HepG2 (cell line): ENCODE measurements around the gene NDP. TPM values are rescaled to one million over a fixed set of nuclear protein-coding genes. Genes with fewer than 3 reads are reported as not detected.

Experiments used
- ATAC-seq: fragments of 200-7000 bp; cut with Tn5 transposase; 3 replicates; pipeline ENCODE4 v1.9.1; 2020; ENCODE audit warnings: mild to moderate bottlenecking, moderate library complexity
- BruUV-seq: library from RNA; stranded (reverse); fragments of 400-500 nt; replicated peaks from 2 replicates; lab custom pipeline; 2021; lab: Mats Ljungman, UMichigan
- CTCF ChIA-PET: fragments of 300-600 bp; formaldehyde crosslinking; extraction: SDS; loops from one replicate; lab custom pipeline; 2021; ENCODE audit warnings: low total read pairs, inconsistent platforms, low intra/inter-chr PET ratio; lab: Yijun Ruan, JAX
- POLR2A ChIA-PET: fragments of 350-600 bp; sonication (Branson Sonifier 250); formaldehyde crosslinking; loops from one replicate; lab custom pipeline; 2020; ENCODE audit warnings: antibody characterized with exemption, inconsistent platforms; lab: Yijun Ruan, JAX
- DNase-seq: peaks from one replicate; pipeline ENCODE4 v3.0.0-alpha.2; 2015; ENCODE audit warnings: low spot score
- FAIRE-seq: peaks from 3 replicates; lab custom pipeline; 2011; peaks lifted over from hg19 to GRCh38; lab: Jason Lieb, UNC
- H2AFZ ChIP-seq: one replicate; pipeline ENCODE4 v1.6.1; 2011; ENCODE audit warnings: low read length, inconsistent platforms
- H3K27ac ChIP-seq: fragments of 300-600 bp; 3 replicates; pipeline ENCODE4 v1.8.0; 2011; ENCODE audit warnings: mixed run types, mild to moderate bottlenecking, mixed read lengths, low read length, inconsistent platforms; ENCODE audit not compliant: insufficient read depth; ENCODE audit errors: extremely low read length
- H3K27me3 ChIP-seq, 2 experiments: fragments of 200-600 bp in 1 of 2; 2 replicates in 1 of 2; 3 replicates in 1 of 2; pipeline versions ENCODE4 v1.6.0 to v1.8.0; 2011; ENCODE audit warnings: low read length in 2 of 2, mild to moderate bottlenecking in 2 of 2, moderate library complexity in 2 of 2, inconsistent platforms in 1 of 2; ENCODE audit not compliant: insufficient read depth in 2 of 2, control insufficient read depth in 1 of 2
- H3K36me3 ChIP-seq, 2 experiments: fragments of 200-600 bp in 1 of 2; replicated peaks in 1 of 2; 2 replicates in 1 of 2; 3 replicates in 1 of 2; pipeline versions ENCODE4 v1.5.1 to v1.8.0; 2011; ENCODE audit warnings: low read length in 2 of 2, inconsistent platforms in 1 of 2; ENCODE audit not compliant: insufficient read depth in 2 of 2, control insufficient read depth in 1 of 2
- H3K4me1 ChIP-seq: 2 replicates; pipeline ENCODE4 v1.5.1; 2012; ENCODE audit warnings: low read length, inconsistent platforms; ENCODE audit not compliant: insufficient read depth
- H3K4me2 ChIP-seq: 2 replicates; pipeline ENCODE4 v1.6.0; 2011; ENCODE audit warnings: low read depth, low read length, inconsistent platforms
- H3K4me3 ChIP-seq, 3 experiments: fragments of 200-600 bp in 1 of 3; sonication (generic), shearing (Covaris generic) in 1 of 3; replicated peaks in 1 of 3; 2 replicates each; pipeline ENCODE4 v1.5.1; 2011 to 2016; ENCODE audit warnings: low read length in 3 of 3, inconsistent platforms in 2 of 3, low read depth in 2 of 3, mild to moderate bottlenecking in 2 of 3, control low read depth in 1 of 3, mixed read lengths in 1 of 3; ENCODE audit not compliant: insufficient read depth in 1 of 3
- H3K79me2 ChIP-seq: one replicate; pipeline ENCODE4 v1.6.1; 2011; ENCODE audit warnings: low read length, inconsistent platforms; ENCODE audit not compliant: insufficient read depth
- H3K9ac ChIP-seq: 2 replicates; pipeline ENCODE4 v1.6.0; 2011; ENCODE audit warnings: mild to moderate bottlenecking, low read depth, low read length, inconsistent platforms; ENCODE audit not compliant: insufficient read depth
- H3K9me3 ChIP-seq: 2 replicates; pipeline ENCODE4 v1.5.1; 2012; ENCODE audit warnings: mild to moderate bottlenecking, low read length
- H4K20me1 ChIP-seq: 2 replicates; pipeline ENCODE4 v1.6.0; 2011; ENCODE audit warnings: inconsistent platforms, mild to moderate bottlenecking, low read length, moderate library complexity; ENCODE audit not compliant: insufficient read depth
- KLF9 ChIP-seq: IDR thresholded peaks from 2 replicates; pipeline ENCODE4 v1.6.1; 2016; ENCODE audit warnings: low read depth
- SMAD3 ChIP-seq: sonication (generic); formaldehyde crosslinking; IDR thresholded peaks from 2 replicates; pipeline ENCODE4 v1.4.0; 2020; ENCODE audit warnings: missing genetic modification reagents
- STAG1 ChIP-seq: sonication (generic); formaldehyde crosslinking; IDR thresholded peaks from 2 replicates; pipeline ENCODE4 v1.4.0; 2020; ENCODE audit warnings: missing genetic modification reagents
- TEAD3 ChIP-seq: optimal IDR thresholded peaks from 2 replicates; pipeline ENCODE3; 2016; ENCODE audit warnings: borderline replicate concordance
- XRCC5 ChIP-seq: fragments of 200-400 bp; formaldehyde crosslinking; optimal IDR thresholded peaks from 2 replicates; pipeline ENCODE3; 2017; ENCODE audit warnings: mild to moderate bottlenecking, low read length
- ZEB1 ChIP-seq: IDR thresholded peaks from 2 replicates; pipeline ENCODE4 v1.6.1; 2012; ENCODE audit warnings: mild to moderate bottlenecking, low read depth, inconsistent platforms; ENCODE audit not compliant: insufficient replicate concordance
- ZNF614 ChIP-seq: IDR thresholded peaks from 2 replicates; pipeline ENCODE4 v1.6.1; 2018; ENCODE audit warnings: missing biosample characterization, missing genetic modification reagents, inconsistent platforms, borderline replicate concordance
- ZSCAN12 ChIP-seq: sonication (generic); formaldehyde crosslinking; IDR thresholded peaks from 2 replicates; pipeline ENCODE4 v1.9.0; 2021; ENCODE audit warnings: mild to moderate bottlenecking, missing genetic modification reagents
- WGBS: methylation state at CpG from one replicate; pipeline ENCODE4 v1.1.6; 2017; ENCODE audit warnings: low lambda C conversion rate; 5-methylcytosine and 5-hydroxymethylcytosine counted together
- in situ Hi-C: cut with HindIII; loops from 2 replicates; pipeline ENCODE4 v1.10.0; 2017; ENCODE audit warnings: low pct_unique_long_range_greater_than_20kb; ENCODE audit not compliant: extremely low pct_ligation_motif_present
- intact Hi-C: fragments of 100-400 bp; cut with micrococcal nuclease; formaldehyde crosslinking; loops from one replicate; pipeline ENCODE4 v1.10.0; 2022; ENCODE audit not compliant: unreplicated experiment
- polyA plus RNA-seq, 8 experiments: library from polyadenylated mRNA; depleted of rRNA in 3 of 8; stranded (reverse) in 7 of 8; unstranded in 1 of 8; fragments of >200 nt; fragmentation: Illumina TruSeq in 4 of 8; extraction: Trizol in 4 of 8; gene quantifications; 2 replicates each; pipeline versions ENCODE4 v1.2.1 to v1.2.3, GENCODE V29; 2011 to 2016; ENCODE audit warnings: low read depth in 4 of 8, missing spikeins in 1 of 8, mixed read lengths in 1 of 8; ENCODE audit not compliant: insufficient read depth in 1 of 8
- total RNA-seq, 5 experiments: library from RNA; depleted of rRNA; stranded (reverse); fragments of >200 nt; fragmentation: Illumina TruSeq; extraction: Trizol; gene quantifications; 2 replicates each; pipeline ENCODE4 v1.2.3, GENCODE V29; 2016; ENCODE audit warnings: low read depth in 1 of 5
- TF ChIP-seq, protein P1 (sequence below): sonication (generic); formaldehyde crosslinking; IDR thresholded peaks from 2 replicates; pipeline ENCODE4 v1.8.0; 2022; ENCODE audit warnings: mild to moderate bottlenecking, missing genetic modification reagents; ENCODE audit not compliant: insufficient replicate concordance
- TF ChIP-seq, protein P2 (sequence below): sonication (generic); formaldehyde crosslinking; IDR thresholded peaks from 2 replicates; pipeline ENCODE4 v1.8.0; 2022; ENCODE audit warnings: mild to moderate bottlenecking, missing genetic modification reagents
- TF ChIP-seq, protein P3 (sequence below): sonication (generic); formaldehyde crosslinking; IDR thresholded peaks from 2 replicates; pipeline ENCODE4 v1.5.0; 2020; ENCODE audit warnings: mild to moderate bottlenecking, missing genetic modification reagents, moderate library complexity

NDP gene
- total and polyA plus RNA-seq, 2 of the 13 experiments (the other 11 are each of a cell fraction or from before 2014, with no cell fraction given) = not detected

DNA sequence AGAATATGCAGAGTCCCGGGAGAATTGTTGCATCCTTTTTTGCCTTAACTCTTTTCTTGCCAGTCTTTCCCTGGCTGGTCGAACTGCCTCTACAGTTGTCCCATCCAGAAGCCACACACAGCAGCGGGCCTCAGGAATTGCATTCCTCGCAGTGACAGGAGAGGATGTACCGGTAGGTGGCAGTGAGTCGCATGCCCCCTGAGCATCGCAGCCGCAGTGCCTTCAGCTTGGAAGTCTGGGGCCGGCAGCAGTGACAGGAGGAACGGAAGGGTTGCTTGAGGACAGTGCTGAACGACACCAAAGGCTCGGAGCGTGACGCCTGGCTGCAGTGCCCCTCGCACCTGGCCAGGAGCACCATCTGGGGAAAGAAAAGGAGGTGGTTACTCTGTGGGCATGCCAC, 23.5 kb downstream of the NDP start:
- DNase-seq (peak; percentile 10), FAIRE-seq (peak; percentile 8)

More for the DNA sequence above, 23.5 kb downstream of the NDP start:
- WGBS = 0% methylated on average over 3 of the region's 15 CpGs
- H3K4me2 ChIP-seq = no peak overlapping the region
- in situ Hi-C loops (loop anchor here (25.0 kb wide), 3 partner anchors 387 to 1238 kb away; no protein-coding TSS in a partner anchor), intact Hi-C loops (no loop called here)
- H2AFZ ChIP-seq = no peak overlapping the region
- no peaks in the 10 kb centered on the region for H4K20me1 ChIP-seq
- CTCF ChIA-PET = no interaction called here
- peak; percentile 92 for ATAC-seq
- H3K79me2 ChIP-seq = no peaks in the 10 kb centered on the region
- no peak overlapping the region for H3K9ac ChIP-seq
- BruUV-seq = no TSS peak
- H3K27ac ChIP-seq = no peak overlapping the region
- TF ChIP-seq KLF9 (CRISPR knock-in tag) (no peak), ZEB1 (no peak), STAG1 (CRISPR knock-in tag) (peak; percentile 33; the same call in 1 of the 2 replicates), ZSCAN12 (CRISPR knock-in tag) (no peak), TEAD3 (peak; percentile 65), XRCC5 (peak; percentile 37), SMAD3 (CRISPR knock-in tag) (no peak), ZNF614 (CRISPR knock-in tag) (no peak)
- TF ChIP-seq, protein P1, sequence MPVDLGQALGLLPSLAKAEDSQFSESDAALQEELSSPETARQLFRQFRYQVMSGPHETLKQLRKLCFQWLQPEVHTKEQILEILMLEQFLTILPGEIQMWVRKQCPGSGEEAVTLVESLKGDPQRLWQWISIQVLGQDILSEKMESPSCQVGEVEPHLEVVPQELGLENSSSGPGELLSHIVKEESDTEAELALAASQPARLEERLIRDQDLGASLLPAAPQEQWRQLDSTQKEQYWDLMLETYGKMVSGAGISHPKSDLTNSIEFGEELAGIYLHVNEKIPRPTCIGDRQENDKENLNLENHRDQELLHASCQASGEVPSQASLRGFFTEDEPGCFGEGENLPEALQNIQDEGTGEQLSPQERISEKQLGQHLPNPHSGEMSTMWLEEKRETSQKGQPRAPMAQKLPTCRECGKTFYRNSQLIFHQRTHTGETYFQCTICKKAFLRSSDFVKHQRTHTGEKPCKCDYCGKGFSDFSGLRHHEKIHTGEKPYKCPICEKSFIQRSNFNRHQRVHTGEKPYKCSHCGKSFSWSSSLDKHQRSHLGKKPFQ = no peak
- TF ChIP-seq, protein P2, sequence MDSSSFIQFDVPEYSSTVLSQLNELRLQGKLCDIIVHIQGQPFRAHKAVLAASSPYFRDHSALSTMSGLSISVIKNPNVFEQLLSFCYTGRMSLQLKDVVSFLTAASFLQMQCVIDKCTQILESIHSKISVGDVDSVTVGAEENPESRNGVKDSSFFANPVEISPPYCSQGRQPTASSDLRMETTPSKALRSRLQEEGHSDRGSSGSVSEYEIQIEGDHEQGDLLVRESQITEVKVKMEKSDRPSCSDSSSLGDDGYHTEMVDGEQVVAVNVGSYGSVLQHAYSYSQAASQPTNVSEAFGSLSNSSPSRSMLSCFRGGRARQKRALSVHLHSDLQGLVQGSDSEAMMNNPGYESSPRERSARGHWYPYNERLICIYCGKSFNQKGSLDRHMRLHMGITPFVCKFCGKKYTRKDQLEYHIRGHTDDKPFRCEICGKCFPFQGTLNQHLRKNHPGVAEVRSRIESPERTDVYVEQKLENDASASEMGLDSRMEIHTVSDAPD (CRISPR knock-in tag) = no peak
- TF ChIP-seq, protein P3, sequence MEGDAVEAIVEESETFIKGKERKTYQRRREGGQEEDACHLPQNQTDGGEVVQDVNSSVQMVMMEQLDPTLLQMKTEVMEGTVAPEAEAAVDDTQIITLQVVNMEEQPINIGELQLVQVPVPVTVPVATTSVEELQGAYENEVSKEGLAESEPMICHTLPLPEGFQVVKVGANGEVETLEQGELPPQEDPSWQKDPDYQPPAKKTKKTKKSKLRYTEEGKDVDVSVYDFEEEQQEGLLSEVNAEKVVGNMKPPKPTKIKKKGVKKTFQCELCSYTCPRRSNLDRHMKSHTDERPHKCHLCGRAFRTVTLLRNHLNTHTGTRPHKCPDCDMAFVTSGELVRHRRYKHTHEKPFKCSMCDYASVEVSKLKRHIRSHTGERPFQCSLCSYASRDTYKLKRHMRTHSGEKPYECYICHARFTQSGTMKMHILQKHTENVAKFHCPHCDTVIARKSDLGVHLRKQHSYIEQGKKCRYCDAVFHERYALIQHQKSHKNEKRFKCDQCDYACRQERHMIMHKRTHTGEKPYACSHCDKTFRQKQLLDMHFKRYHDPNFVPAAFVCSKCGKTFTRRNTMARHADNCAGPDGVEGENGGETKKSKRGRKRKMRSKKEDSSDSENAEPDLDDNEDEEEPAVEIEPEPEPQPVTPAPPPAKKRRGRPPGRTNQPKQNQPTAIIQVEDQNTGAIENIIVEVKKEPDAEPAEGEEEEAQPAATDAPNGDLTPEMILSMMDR (CRISPR knock-in tag) = peak; percentile 73
- POLR2A ChIA-PET = no interaction called here
- H3K9me3 ChIP-seq = no peaks in the 10 kb centered on the region
- no peaks in the 10 kb centered on the region for H3K27me3 ChIP-seq
- no peaks in the 10 kb centered on the region for H3K36me3 ChIP-seq
- no peak overlapping the region for H3K4me3 ChIP-seq
- no peaks in the 10 kb centered on the region for H3K4me1 ChIP-seq
